ENCODE results near the gene MUC15.

Gene MUC15

DNA sequence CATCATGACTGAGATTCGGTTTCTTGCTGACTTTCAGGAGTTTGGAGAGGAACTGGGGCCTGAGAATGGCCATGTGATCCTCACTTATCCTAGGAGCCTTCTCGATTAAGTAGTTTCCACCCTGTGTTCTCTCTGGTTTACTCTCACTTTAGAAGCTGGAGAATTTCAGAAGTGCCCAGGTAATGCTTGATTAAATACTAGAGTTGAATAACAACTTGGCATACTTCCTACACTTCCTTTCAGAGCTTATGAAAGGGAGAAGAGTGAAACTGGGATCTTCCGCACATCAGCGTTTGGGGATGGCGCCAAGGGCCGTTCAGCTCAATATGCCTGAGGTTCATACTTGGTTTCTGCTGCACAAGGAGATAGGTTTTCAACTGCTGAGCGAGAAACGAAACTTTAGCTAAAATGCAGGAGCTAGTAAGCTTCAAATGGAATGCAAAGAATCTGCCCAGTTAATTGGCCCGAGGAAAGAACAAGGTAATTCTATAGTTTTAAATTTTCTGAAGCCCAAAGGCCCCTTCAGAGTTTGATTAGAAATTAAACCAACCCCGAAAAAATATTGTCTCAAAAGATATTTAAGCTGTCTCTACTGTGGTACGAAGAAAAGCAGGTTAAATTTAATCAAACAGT, 823 bp upstream of the MUC15 start:
- no peak for DNase-seq

DNA sequence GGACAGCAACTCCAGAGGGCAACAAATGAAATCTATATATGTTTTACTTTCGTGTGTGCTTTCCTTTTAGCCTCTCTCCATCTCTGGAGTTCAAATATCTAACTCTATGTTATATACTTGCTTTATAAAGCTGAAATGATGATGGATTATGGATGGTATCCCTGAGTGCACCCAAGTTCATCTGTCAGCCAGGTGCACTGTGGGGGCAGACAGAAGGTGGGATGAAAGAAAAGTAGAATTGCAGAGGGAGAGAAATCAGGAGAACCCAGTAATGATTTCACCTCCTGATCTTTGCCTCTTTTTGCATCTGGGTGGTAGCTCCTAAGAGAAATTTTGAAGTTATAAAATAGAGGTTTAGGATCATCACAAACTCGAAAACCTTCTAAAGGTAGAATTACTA, 2.4 kb downstream of the MUC15 start:
- no peak for DNase-seq

DNA sequence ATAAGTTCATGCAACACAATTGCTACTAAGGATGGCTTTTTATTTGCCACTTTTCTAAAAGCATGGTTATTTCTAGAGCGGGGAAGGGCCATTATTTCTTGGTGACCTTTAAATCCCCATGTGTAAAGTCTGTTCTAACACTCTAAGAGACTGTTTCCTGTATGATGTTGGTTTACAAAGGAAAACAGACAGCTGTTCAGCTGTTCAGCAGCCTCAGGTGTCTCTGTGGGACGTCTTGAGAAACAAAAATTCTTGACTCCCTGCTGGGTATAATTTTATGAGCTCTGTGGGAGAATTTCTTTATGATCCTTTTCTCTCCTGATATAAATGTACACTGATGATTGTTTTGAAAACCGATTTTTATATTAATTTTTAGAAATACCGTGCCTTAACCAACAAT, 13.9 kb downstream of the MUC15 start:
- DNase-seq = no peak

DNA sequence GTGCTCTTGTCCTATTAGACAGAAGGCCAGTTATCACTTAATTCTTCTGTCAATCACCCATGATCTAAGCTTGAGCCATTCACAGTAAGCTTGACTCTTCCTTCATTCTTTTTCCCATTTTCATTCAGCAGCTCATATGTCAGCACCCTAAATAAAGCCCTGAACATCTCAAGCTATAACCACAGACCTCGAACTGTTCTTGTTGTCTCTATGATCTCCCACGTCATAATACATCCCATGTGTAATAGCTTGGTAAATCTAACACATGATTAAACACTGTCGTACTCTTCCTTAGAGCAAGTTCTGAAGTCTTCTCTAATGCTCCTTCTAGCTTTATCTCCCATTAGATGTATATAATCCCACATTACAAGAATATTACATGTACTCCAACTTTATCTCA, 14.4 kb downstream of the MUC15 start:
- no peak for DNase-seq

DNA sequence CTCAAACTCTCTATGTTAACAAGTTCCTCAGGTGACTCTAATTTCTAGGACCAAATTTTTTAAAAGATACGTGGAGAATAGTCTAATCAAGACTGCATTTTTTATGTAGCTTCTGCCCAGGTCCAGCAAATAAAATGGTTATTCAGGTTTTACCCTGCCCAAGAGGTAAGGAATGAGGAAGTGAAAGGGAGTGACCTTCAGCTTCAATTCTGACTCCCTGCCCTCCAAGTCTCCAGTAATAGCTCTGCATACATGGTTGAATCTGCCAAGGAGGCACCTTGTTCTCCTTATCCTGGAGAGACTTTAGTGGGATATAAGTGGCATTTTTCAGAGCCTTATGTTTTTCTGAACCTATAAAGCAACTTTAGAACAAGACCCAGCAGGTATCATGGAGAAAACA, 15.5 kb downstream of the MUC15 start:
- DNase-seq = no peak

DNA sequence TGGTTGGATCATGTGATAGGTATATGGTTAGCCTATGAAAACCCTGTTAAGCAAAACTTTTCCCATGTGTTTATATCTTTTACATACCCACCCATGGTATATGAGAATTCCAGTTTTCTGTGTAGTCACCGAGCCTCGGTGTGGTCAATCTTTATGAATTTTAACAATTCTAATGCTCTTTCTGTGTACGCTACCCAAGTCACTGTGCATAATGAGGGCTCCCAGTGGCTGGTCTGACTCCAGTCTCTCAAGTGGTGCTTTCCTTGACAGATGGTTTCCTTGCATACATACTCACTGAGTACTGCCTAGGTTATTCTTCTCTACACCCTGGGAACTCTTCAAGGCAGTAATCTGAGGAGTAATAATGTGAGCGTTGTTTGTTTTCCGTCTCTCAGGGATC, 17.6 kb downstream of the MUC15 start:
- no peak for DNase-seq

DNA sequence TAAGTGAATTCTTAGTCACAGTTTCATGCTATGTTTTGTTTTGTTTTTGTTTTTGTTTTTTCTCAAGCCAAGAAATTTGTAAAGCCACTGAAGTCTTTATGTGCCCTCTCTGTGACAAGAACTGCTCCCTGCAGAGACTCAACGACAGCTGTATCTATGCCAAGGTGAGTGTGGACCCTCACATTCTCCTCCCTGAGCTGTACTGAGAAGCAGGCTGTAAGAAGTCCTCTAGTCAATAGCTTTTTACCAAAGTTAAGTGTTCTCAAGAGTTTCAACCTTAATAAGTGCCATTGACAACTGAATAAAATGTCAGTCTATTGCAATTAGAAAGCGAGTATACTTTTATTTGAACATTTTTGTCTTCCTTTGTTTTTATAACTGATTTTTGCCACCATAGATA, 18.9 kb downstream of the MUC15 start:
- no peak for DNase-seq

DNA sequence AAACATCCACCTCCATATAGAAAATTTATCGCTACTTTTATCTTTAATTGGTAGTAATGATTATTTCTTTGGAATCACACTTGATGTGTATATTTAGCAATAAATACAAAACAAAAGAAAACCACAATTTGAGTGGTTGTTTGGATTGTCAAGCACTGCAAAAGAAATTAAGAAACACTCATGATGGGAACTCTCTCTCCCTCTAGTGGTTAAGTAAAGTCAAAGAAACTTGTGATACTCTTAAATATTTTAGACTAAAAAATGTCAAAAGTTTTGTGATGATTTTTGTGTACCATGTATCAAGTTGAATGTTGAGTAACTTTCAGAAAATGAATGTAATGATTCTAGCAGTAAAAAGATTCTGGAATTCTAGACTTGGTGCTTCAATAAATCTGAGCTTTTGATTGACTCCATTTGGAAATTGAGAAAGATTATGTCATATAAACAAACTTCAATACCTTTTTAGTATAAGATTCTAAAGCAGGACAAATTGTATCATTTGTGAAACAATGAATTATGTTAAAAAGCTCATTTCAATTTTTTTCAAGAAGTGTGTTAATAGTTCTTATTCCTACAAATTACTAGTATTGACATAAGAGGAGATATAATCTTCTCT, 20.8 kb downstream of the MUC15 start:
- no peak for DNase-seq

DNA sequence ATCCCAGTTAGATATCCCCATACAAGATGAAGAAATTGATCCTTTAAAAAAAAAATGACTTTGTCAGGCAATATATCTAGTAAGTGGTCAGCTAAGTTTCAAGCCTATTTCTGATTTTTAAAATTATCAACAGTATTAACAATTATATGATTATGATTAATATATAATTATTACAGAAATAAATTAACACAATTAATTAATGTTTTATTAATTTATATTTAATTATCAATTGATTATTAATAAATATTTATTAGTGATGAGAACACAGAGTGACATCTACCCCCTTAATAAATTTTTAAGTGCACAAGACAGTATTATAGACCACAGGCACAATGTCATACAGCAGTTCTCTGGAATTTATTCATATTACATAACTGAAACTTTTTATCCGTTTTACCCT, 22.0 kb downstream of the MUC15 start:
- DNase-seq = no peak

DNA sequence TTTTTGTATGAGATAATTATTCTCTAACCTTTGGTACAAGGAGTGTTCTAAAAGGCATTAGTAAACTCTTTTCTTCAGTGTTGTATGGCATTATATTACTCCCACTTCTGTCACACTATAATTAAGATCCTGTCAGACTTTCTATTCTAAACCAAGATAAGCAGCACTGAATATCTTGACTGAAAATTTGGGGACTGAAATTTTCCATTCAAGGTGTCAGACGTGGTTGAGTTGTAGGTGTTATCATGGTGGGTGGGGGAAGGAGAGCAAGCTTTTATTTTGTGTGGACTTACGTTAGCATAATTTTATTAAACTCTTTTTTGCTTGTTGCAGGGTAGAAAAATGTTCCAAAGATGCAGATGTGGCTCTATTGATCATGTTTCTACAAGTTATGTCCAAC, 22.9 kb downstream of the MUC15 start:
- DNase-seq = no peak

DNA sequence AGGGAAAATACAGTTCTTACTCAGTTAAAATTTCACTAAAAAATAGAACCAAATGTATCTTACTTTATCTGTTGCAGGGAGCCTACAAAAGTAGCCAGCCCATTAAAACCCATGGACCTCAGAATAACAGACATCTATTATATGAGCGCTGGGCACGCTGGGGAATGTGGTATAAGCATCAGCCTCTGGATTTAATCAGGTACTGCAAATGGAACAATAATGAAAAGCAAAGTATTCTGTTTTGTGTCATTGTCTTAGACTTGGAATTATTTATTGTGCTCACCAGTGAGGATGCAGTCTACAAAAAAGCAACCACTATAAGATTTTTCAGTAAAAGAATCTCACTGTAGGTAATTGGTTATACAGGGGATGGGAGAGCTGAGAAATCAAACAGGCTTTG, 30.2 kb downstream of the MUC15 start:
- no peak for DNase-seq

DNA sequence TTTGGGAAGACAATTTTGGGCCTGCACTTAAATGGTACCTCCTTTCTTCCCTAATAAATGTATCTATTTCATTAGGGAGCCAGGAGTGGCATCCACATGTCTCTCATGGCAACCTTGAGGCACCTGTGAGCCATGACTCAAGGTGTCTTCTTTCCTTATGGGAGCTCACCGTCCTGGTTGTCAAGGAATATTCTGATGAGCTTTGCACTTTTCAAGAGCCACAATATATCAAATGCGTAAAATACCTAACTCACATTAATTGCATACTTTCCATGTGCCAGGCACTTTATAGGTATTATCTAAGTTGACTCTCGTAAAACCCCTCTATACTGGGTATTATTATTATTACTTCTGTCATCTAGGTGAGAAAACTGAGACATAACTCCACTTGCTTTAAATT, 32.5 kb downstream of the MUC15 start:
- no peak for DNase-seq

DNA sequence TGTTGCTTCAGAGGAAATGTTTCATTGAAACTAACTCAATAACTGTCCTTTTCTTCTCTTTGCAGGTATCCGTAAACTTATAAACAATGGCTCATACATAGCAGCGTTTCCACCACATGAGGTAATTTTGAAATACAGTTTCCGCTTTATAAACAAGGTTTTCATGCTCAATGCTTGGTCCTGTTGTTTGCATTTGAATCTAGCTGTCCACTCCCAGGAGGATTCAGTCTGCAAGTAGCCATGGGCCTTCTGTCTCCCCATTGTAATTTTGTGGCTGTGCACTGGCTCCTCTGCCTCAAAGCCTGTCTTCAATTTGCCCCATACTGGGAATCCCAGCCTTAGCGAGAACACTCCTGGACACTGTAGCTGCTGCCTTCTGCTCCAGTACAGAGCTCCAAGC, 34.7 kb downstream of the MUC15 start:
- DNase-seq = no peak

DNA sequence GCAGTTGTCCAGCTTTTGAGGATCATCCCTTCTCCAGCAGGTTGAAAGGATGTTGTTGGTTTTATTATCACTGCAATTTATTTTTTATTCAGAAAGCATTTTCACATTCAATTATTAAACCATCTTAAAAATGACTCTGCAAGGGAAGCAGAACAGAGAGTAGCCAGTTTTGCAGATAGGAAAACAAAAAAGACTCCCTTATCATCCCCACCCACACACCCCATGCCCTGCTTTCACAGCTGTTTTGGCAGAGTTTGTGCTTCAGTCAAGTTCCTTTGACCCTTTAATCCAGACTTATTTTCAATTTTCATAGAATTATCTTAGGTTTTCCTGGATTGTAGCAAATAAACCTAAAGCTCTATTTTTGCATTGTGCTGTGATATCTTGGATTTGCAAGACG, 44.4 kb downstream of the MUC15 start:
- no peak for DNase-seq

DNA sequence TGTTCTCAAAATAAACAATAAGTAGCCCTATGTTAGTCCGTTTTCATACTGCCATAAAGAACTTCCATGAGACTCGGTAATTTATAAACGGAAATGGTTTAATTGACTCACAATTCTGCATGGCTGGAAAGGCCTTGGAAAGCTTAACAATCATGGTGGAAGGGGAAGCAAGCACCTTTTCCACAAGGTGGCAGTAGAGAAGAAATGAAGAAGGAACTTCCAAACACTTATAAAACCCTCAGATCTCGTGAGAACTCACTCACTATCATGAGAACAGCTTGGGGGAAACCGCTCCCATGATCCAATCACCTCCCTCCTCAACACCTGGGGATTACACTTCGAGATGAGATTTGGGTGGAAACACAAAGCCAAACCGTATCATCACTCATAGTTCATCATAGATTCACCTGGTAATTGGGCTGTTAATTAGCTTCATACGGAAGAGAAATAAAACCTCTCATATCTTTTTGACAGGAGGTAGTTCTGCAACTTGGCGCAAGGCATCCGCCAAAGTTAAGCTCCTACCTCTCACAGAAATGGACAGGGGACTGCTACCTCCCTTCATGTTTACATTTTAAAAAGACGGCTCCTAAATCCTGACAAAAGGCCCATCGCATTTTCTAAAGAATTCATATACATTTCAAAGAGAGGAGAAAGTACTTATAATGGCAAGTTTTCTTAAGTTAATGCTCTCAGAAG, 49.0 kb downstream of the MUC15 start:
- DNase-seq = no peak

DNA sequence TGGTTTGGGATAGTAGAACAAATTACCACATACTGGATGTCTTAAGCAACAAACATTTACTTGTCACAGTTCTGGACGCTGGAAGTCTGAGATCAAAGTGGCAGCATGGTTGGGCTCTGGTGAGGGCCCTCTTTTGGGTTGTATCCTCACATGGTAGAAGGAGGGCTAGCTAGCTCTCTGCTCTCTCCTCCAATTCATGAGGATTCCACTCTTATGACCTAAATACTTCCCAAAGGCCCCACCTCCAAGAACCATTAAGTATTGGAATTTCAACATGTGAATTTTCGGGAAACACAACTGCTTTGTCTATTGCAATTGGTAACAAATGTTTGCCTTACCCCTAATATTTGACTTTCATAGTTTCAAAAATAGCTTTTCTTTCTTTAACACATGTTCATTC, 52.6 kb downstream of the MUC15 start:
- no peak for DNase-seq

DNA sequence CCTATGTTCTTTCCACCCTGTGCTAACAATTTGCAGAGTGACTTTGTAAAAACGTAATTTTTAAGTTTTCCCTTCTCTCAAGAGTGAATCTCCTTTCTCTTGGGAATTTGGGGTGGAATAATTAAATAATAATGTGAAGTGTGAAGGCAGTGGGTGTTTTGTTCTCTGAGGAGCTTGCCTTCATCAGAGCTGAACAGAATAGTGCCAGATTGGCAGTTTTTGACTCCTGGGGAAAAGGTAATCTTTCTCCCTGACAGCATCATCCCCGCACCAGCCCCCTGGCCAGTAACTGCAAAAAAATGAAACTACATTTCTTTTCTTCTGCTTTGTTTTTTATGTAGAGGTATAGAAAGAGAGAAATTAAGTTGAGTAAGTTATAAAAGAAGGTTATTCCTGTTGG, 59.9 kb downstream of the MUC15 start:
- no peak for DNase-seq

DNA sequence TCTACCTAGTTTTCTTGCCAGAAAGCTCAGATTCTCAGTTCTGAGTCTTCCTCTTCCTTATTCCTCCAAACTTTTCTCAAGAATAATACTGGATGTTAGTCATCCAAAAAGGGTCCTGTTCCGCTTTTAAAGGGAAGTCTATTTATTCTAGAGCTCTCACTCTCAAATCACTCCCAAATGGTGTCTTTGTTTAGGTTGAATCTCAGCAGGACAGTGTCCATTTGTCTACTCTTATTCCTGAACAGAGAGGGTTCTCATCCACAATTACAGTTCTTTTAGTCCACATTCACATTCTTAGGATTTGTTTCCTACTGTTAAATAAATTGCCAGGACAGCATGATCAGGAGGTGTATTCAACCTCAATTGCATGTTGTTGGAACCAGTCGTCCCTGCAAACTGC, 61.3 kb downstream of the MUC15 start:
- no peak for DNase-seq

DNA sequence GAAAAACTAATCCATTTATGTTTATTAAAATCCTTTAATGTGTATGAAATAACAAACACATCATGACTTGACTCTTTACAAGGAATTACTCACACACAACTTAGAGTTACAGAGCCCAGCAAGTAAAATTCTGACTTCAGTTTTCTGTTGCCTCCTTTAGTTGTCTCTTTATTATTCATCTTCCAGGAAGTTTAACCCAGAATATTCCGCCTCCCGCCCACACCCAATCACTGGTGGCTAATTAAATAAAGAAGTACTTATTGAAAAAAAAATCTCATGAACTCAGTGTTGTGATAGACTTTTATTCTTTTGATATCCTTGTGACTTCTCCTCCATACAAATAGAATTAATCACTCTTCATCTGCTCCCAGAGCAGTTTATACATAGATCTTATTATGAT, 61.9 kb downstream of the MUC15 start:
- no peak for DNase-seq

All from cortex of kidney (tissue), 1 donor.